Measurements from ENCODE around the gene SF1.

DNA sequence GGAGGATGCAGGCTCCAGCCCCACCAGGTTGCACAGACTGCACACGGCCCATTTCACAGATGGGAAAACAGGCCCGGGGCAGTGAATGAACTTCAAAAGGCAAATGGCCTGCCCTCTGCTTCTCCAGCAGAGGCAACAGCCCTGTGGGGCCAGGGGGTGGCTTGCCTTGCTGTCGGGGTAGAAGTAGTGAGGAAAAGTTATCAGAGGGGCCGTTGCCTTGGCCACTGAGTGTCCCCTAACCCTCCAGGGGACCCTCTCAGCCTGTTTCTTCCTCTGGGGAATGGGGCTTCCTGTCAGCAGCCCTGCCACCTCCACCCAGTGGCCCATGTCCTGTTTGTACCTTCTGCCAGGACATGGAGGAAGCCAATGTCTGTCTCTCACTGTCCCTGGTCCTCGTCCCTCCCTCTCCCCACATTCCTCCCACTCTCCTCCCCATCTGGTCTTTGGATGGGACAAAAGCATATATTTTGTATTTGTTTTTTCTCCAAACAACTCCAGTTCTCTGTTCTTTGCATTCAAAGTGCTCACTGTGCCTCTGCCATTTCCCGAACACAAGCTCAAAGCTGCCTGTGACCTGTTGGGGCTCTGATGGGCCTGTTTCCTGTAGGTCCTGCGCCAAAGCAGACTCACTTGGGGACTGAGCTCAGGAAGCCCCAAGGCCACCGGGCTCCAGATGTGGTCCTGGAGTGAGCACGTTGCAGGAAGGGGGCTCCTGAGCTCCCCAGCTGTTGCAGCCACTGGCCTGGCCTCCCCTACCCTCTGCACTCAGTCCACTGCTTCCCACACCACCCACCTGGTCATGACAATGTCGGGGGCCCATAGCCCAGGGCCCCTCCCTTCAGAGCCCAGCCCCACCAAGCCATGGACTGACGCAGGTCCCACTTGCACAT, 15.2 kb upstream of the SF1 start:
- TF ChIP-seq, protein P1, sequence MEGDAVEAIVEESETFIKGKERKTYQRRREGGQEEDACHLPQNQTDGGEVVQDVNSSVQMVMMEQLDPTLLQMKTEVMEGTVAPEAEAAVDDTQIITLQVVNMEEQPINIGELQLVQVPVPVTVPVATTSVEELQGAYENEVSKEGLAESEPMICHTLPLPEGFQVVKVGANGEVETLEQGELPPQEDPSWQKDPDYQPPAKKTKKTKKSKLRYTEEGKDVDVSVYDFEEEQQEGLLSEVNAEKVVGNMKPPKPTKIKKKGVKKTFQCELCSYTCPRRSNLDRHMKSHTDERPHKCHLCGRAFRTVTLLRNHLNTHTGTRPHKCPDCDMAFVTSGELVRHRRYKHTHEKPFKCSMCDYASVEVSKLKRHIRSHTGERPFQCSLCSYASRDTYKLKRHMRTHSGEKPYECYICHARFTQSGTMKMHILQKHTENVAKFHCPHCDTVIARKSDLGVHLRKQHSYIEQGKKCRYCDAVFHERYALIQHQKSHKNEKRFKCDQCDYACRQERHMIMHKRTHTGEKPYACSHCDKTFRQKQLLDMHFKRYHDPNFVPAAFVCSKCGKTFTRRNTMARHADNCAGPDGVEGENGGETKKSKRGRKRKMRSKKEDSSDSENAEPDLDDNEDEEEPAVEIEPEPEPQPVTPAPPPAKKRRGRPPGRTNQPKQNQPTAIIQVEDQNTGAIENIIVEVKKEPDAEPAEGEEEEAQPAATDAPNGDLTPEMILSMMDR (conservative IDR thresholded peaks at IDR 0.05) = no peak
- TF ChIP-seq ZFX (IDR thresholded peaks at IDR 0.05) = no peak

Measured in C4-2B (cell line).